Tibial nerve (tissue), 4 donors: ENCODE results near the gene PHF19.

Source experiments
- EP300 ChIP-seq, 2 donors: sonication (generic); formaldehyde crosslinking; IDR thresholded peaks; one replicate each; pipeline ENCODE4 v1.6.1; 2017; ENCODE audit warnings: antibody characterized with exemption in 2 of 2, mild to moderate bottlenecking in 1 of 2
- POLR2A ChIP-seq, 2 donors: fragments of 450-650 bp; IDR thresholded peaks; one replicate each; pipeline ENCODE4 v1.6.1; 2017; ENCODE audit warnings: antibody characterized with exemption in 2 of 2, mild to moderate bottlenecking in 2 of 2, moderate library complexity in 2 of 2
- TF ChIP-seq, protein P1 (sequence below), 5 experiments: fragments of 200-600 bp in 3 of 5; fragments of 450-650 bp in 2 of 5; sonication (generic) in 3 of 5; IDR thresholded peaks; one replicate each; pipeline ENCODE4 v1.5.1; 2016 to 2019; ENCODE audit warnings: antibody characterized with exemption in 5 of 5, mild to moderate bottlenecking in 3 of 5, moderate library complexity in 2 of 5

GRCh38 chr9:120916991-120917880, 40.2 kb upstream of the PHF19 start:
- TF ChIP-seq, protein P1, sequence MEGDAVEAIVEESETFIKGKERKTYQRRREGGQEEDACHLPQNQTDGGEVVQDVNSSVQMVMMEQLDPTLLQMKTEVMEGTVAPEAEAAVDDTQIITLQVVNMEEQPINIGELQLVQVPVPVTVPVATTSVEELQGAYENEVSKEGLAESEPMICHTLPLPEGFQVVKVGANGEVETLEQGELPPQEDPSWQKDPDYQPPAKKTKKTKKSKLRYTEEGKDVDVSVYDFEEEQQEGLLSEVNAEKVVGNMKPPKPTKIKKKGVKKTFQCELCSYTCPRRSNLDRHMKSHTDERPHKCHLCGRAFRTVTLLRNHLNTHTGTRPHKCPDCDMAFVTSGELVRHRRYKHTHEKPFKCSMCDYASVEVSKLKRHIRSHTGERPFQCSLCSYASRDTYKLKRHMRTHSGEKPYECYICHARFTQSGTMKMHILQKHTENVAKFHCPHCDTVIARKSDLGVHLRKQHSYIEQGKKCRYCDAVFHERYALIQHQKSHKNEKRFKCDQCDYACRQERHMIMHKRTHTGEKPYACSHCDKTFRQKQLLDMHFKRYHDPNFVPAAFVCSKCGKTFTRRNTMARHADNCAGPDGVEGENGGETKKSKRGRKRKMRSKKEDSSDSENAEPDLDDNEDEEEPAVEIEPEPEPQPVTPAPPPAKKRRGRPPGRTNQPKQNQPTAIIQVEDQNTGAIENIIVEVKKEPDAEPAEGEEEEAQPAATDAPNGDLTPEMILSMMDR (IDR thresholded peaks at IDR 0.05), result no peak
- TF ChIP-seq POLR2A (IDR thresholded peaks at IDR 0.05) (no peak), EP300 (IDR thresholded peaks at IDR 0.05) (no peak)
